GM12878 (cell line): Measurements from ENCODE around the gene SLAMF8. TPM values are rescaled to one million over a fixed set of nuclear protein-coding genes. Genes with fewer than 3 reads are reported as not detected.

ENCODE experiments used
- ATAC-seq: fragments of 200-7000 bp; cut with Tn5 transposase; 3 replicates; pipeline ENCODE4 v1.9.1; 2020; ENCODE audit warnings: mild to moderate bottlenecking, moderate library complexity
- BruUV-seq: library from RNA; stranded (reverse); fragments of 400-500 nt; replicated peaks from 2 replicates; lab custom pipeline; 2021; lab: Mats Ljungman, UMichigan
- CTCF ChIA-PET: fragments of 300-600 bp; sonication (Branson Sonifier 250); formaldehyde crosslinking; extraction: SDS; loops from one replicate; lab custom pipeline; 2021; ENCODE audit warnings: inconsistent platforms; lab: Yijun Ruan, JAX
- POLR2A ChIA-PET: fragments of 350-600 bp; formaldehyde crosslinking; extraction: SDS; loops from one replicate; lab custom pipeline; 2021; ENCODE audit warnings: inconsistent platforms; lab: Charles Lee
- RAD21 ChIA-PET: fragments of 300-600 bp; sonication (Branson Sonifier 250); formaldehyde crosslinking; loops from one replicate; lab custom pipeline; 2023; ENCODE audit warnings: antibody characterized with exemption; ENCODE audit not compliant: unreplicated experiment; lab: Charles Lee
- SMC1A ChIA-PET: fragments of 300-600 bp; sonication (Branson Sonifier 250); formaldehyde crosslinking; loops from one replicate; lab custom pipeline; 2023; ENCODE audit not compliant: unreplicated experiment, uncharacterized antibody; lab: Charles Lee
- DNase-seq: peaks from one replicate; pipeline ENCODE4 v3.0.0-alpha.2; 2011; ENCODE audit warnings: low read depth, low spot score
- FAIRE-seq: peaks from 3 replicates; lab custom pipeline; 2011; peaks lifted over from hg19 to GRCh38; lab: Jason Lieb, UNC
- H2AFZ ChIP-seq: 2 replicates; pipeline ENCODE4 v1.6.0; 2011; ENCODE audit warnings: low read depth, low read length, control low read depth; ENCODE audit not compliant: control insufficient read depth
- H3K27ac ChIP-seq: 2 replicates; pipeline ENCODE4 v1.5.1; 2011; ENCODE audit warnings: control low read depth; ENCODE audit not compliant: control insufficient read depth, insufficient read depth
- H3K27me3 ChIP-seq, 2 experiments: replicated peaks in 1 of 2; 2 replicates each; pipeline versions ENCODE4 v1.6.0 to v1.6.1; 2011; ENCODE audit warnings: low read length in 1 of 2; ENCODE audit not compliant: control insufficient read depth in 2 of 2, insufficient read depth in 2 of 2
- H3K36me3 ChIP-seq, 2 experiments: 2 replicates each; pipeline ENCODE4 v1.5.1; 2011; ENCODE audit warnings: low read length in 1 of 2; ENCODE audit not compliant: control insufficient read depth in 2 of 2, insufficient read depth in 2 of 2
- H3K4me1 ChIP-seq: 2 replicates; pipeline ENCODE4 v1.6.1; 2011; ENCODE audit warnings: mild to moderate bottlenecking, low read length, moderate library complexity, mixed read lengths; ENCODE audit not compliant: control insufficient read depth, insufficient read depth
- H3K4me2 ChIP-seq: 2 replicates; pipeline ENCODE4 v1.6.0; 2011; ENCODE audit warnings: control low read depth; ENCODE audit not compliant: control insufficient read depth, insufficient read depth
- H3K4me3 ChIP-seq: fragments of 200-600 bp; sonication (generic); 2 replicates; pipeline ENCODE4 v1.5.1; 2016
- H3K79me2 ChIP-seq: 2 replicates; pipeline ENCODE4 v1.6.0; 2011; ENCODE audit warnings: low read length; ENCODE audit not compliant: control insufficient read depth, insufficient read depth
- H3K9ac ChIP-seq: 2 replicates; pipeline ENCODE4 v1.8.0; 2011; ENCODE audit warnings: low read length, control low read depth, mixed read lengths; ENCODE audit not compliant: control insufficient read depth, insufficient read depth
- H3K9me3 ChIP-seq: replicated peaks from 3 replicates; pipeline ENCODE4 v1.5.1; 2011; ENCODE audit warnings: mild to moderate bottlenecking, low read length; ENCODE audit not compliant: control insufficient read depth, insufficient read depth
- H4K20me1 ChIP-seq: 2 replicates; pipeline ENCODE4 v1.6.0; 2011; ENCODE audit not compliant: control insufficient read depth, insufficient read depth
- ASH2L ChIP-seq: fragments of 300-600, 200-600 bp; sonication (generic); IDR thresholded peaks from 2 replicates; pipeline ENCODE4 v1.6.1; 2017; ENCODE audit warnings: low read depth, mild to moderate bottlenecking, borderline replicate concordance
- BCL11A ChIP-seq: IDR thresholded peaks from 2 replicates; pipeline ENCODE4 v1.6.1; 2011; ENCODE audit warnings: low read depth, low read length
- BRCA1 ChIP-seq: IDR thresholded peaks from 2 replicates; pipeline ENCODE4 v1.6.1; 2011; ENCODE audit warnings: low read depth, low read length, improper control_type of control experiment
- CBX5 ChIP-seq: sonication (generic); IDR thresholded peaks from 2 replicates; pipeline ENCODE4 v1.6.1; 2016; ENCODE audit warnings: low read depth, moderate library complexity, mild to moderate bottlenecking, inconsistent platforms
- CHD2 ChIP-seq: IDR thresholded peaks from 2 replicates; pipeline ENCODE4 v1.6.1; 2011; ENCODE audit warnings: low read depth, low read length, improper control_type of control experiment, borderline replicate concordance
- E2F4 ChIP-seq: IDR thresholded peaks from 2 replicates; pipeline ENCODE4 v1.6.1; 2012; ENCODE audit warnings: low read depth, low read length, improper control_type of control experiment
- EZH2 ChIP-seq: IDR thresholded peaks from 2 replicates; pipeline ENCODE4 v1.6.1; 2012; ENCODE audit warnings: low read depth, mild to moderate bottlenecking, control low read depth, inconsistent platforms, low read length, borderline replicate concordance; ENCODE audit not compliant: control insufficient read depth
- JUNB ChIP-seq: IDR thresholded peaks from 2 replicates; pipeline ENCODE4 v1.6.1; 2016; ENCODE audit warnings: antibody characterized with exemption, mild to moderate bottlenecking
- POLR2A ChIP-seq: IDR thresholded peaks from 2 replicates; pipeline ENCODE4 v1.6.1; 2011; ENCODE audit warnings: low read depth, mild to moderate bottlenecking, low read length
- RAD51 ChIP-seq: fragments of 450-650 bp; IDR thresholded peaks from 2 replicates; pipeline ENCODE4 v1.6.1; 2016; ENCODE audit warnings: moderate library complexity, mild to moderate bottlenecking, inconsistent platforms
- RBBP5 ChIP-seq: fragments of 200-600 bp; sonication (generic); conservative IDR thresholded peaks from 2 replicates; pipeline ENCODE4 v1.6.1; 2016
- SMC3 ChIP-seq: IDR thresholded peaks from 2 replicates; pipeline ENCODE4 v1.6.1; 2011; ENCODE audit warnings: low read length, improper control_type of control experiment, borderline replicate concordance
- SREBF2 ChIP-seq: IDR thresholded peaks from 2 replicates; pipeline ENCODE4 v1.6.1; 2012; ENCODE audit warnings: mild to moderate bottlenecking, low read length
- SUZ12 ChIP-seq: fragments of 200-600 bp; sonication (generic); IDR thresholded peaks from one replicate; pipeline ENCODE4 v1.6.1; 2018; ENCODE audit warnings: antibody characterized with exemption, mild to moderate bottlenecking; ENCODE audit not compliant: unreplicated experiment
- TARDBP ChIP-seq: IDR thresholded peaks from 2 replicates; pipeline ENCODE4 v1.6.1; 2016; ENCODE audit warnings: borderline replicate concordance
- ZNF24 ChIP-seq: fragments of 450-650 bp; IDR thresholded peaks from 2 replicates; pipeline ENCODE4 v1.6.1; 2017; ENCODE audit warnings: antibody characterized with exemption, mild to moderate bottlenecking
- ZNF384 ChIP-seq: IDR thresholded peaks from 2 replicates; pipeline ENCODE4 v1.6.1; 2012; ENCODE audit warnings: low read depth, mild to moderate bottlenecking, low read length, improper control_type of control experiment, borderline replicate concordance
- WGBS: methylation state at CpG from one replicate; pipeline ENCODE4 v1.1.6; 2016; ENCODE audit warnings: low lambda C conversion rate; ENCODE audit not compliant: insufficient replicate concordance, insufficient coverage; ENCODE audit errors: missing lambda C conversion rate; 5-methylcytosine and 5-hydroxymethylcytosine counted together
- in situ Hi-C: fragments of 300-500 bp; cut with MboI; formaldehyde crosslinking; loops from 9 replicates; pipeline ENCODE4 v1.14.3; 2018; ENCODE audit warnings: mixed read lengths
- intact Hi-C: fragments of 100-400 bp; cut with micrococcal nuclease; formaldehyde crosslinking; loops from one replicate; pipeline ENCODE4 v1.14.2; 2022; ENCODE audit not compliant: unreplicated experiment
- polyA plus RNA-seq, 11 experiments: library from polyadenylated mRNA; depleted of rRNA in 4 of 11; unstranded in 6 of 11; stranded (reverse) in 5 of 11; fragments of >200 nt; fragmentation: Nextera tagmentation in 4 of 11; fragmentation: Illumina TruSeq in 1 of 11; extraction: Ambion mirVana in 4 of 11; extraction: Trizol in 1 of 11; gene quantifications; 1 replicate in 1 of 11; 2 replicates in 10 of 11; pipeline versions ENCODE4 v1.2.1 to v1.2.3, GENCODE V29; 2011 to 2016; ENCODE audit warnings: inconsistent platforms in 2 of 11, missing spikeins in 2 of 11, low read depth in 1 of 11
- total RNA-seq, 4 experiments: library from RNA; depleted of rRNA in 3 of 4; stranded (reverse); fragments of >200 nt in 3 of 4; fragmentation: Illumina TruSeq in 1 of 4; extraction: Trizol in 1 of 4; gene quantifications; 2 replicates each; pipeline versions ENCODE4 v1.2.1 to v1.2.3, GENCODE V29; 2013 to 2021

Gene SLAMF8
- total and polyA plus RNA-seq, 10 of the 15 experiments (the other 5 are each of a cell fraction or from before 2014, with no cell fraction given) = 0.04 to 0.69 (median 0.10) TPM; not detected in 3

- ChIA-PET CTCF (interaction anchor here (2.0 kb wide), 1 partner anchor 164 kb away, joined by 5 read pairs; no protein-coding TSS in a partner anchor), SMC1A (no interaction called here), RAD21 (no interaction called here), POLR2A (no interaction called here)
- WGBS = 33% methylated on average over 4 of the region's 4 CpGs
- ATAC-seq (no peak), FAIRE-seq (no peak), DNase-seq (no peak)
- Histone ChIP-seq H3K4me2 (no peak overlapping the region), H3K27me3 (peaks cover 0 to 8% of the 10 kb centered on the region in 2 experiments; a peak in 3 of 4 replicates), H3K36me3 (no peaks in the 10 kb centered on the region), H3K79me2 (no peaks in the 10 kb centered on the region), H2AFZ (no peak overlapping the region), H3K4me3 (no peak overlapping the region), H4K20me1 (no peaks in the 10 kb centered on the region), H3K4me1 (peaks cover 19% of the 10 kb centered on the region), H3K27ac (no peak overlapping the region), H3K9ac (no peak overlapping the region), H3K9me3 (no peaks in the 10 kb centered on the region)
- in situ Hi-C loops = no loop called here
- TF ChIP-seq TARDBP (no peak), BCL11A (no peak), SREBF2 (no peak), RBBP5 (no peak), E2F4 (no peak), SUZ12 (no peak), CHD2 (no peak), ZNF384 (no peak), BRCA1 (no peak), JUNB (no peak), RAD51 (no peak), POLR2A (no peak), CBX5 (no peak), ZNF24 (no peak), EZH2 (no peak), ASH2L (no peak), SMC3 (no peak)
- no TSS peak for BruUV-seq
- intact Hi-C loops = no loop called here
These were observed 16.8 kb downstream of the SLAMF8 start for GRCh38 chr1:159843459-159843858.
